GM21526 (cell line): ENCODE results near the gene BACH1.

Experiments
- ATAC-seq: cut with Tn5 transposase; IDR thresholded peaks from one replicate; pipeline ENCODE4 v1.9.1; 2021; ENCODE audit warnings: moderate library complexity; ENCODE audit not compliant: unreplicated experiment, low FRiP score

BACH1 gene

DNA sequence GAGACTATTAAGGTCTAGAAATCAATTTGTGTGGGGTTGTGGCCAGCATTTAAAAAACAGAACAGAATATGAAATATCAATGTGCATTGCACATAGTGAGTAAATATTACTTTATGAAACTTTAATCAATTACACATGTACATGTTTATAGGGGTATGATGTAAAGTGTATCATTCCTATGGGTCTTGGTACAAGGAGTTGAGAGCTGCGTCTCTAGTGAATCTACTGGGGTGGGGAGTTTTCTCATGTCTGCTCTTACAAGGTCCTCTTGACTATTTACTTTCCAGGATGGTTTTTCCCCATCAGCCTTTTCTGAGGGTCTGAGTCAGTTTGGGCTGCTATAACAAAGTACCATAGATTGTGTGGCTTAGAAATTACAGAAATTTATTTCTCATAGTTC is 75.8 kb downstream of the BACH1 start:
- ATAC-seq: no peak

GRCh38 chr21:29376556-29376955 is 77.8 kb downstream of the BACH1 start:
- no peak for ATAC-seq

GRCh38 chr21:29377266-29377665 is 78.5 kb downstream of the BACH1 start:
- ATAC-seq: no peak

DNA sequence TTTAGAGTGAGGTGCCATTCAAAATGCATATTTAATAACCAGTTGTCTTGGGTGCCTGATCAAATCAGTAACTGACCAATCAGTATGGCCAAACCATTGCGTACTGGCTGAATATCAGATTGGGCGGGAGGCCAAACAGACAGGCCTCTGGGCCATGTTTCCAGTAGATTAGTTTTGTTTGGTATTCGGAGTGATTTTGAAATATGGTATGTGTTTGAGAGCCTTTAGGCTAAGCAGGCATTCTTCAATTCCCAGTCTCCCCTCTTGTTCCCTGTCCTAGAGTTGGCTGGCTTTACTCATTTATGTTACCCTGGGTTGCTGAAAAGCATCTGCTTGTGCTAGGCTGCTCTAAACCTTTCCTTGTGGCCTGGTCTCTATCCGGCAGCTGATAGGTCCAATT is 80.1 kb downstream of the BACH1 start:
- ATAC-seq: no peak

GRCh38 chr21:29379517-29380054 is 80.9 kb downstream of the BACH1 start:
- no peak for ATAC-seq

DNA sequence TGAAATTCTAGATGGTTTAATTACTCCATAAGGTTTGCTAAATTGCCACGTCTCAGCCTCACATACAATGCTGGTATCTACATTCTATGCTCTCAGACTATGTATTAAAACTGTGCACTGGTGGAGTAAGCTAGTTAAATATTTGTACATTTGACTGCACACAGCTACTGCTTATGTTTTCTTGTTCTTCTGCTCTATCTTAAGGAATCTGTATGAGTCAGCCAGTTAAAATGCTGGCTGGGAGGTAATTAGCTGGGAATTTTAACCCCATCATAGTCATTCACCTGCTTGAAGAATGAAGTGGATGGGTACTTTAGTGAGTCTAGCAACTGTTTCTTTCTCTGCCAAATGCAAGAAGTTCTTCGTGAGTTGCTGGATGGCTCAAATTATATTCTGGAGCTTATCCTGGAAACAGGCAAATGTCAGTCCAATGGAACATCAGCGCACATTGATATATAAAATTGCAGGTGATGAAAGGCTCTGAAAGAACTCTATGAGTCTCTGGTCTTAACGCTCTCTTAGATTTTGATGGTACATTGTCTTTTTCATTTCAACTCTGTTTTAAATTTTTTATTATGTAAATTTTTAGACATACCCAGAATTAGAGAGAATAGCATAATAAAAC is 83.4 kb downstream of the BACH1 start:
- ATAC-seq: no peak

DNA sequence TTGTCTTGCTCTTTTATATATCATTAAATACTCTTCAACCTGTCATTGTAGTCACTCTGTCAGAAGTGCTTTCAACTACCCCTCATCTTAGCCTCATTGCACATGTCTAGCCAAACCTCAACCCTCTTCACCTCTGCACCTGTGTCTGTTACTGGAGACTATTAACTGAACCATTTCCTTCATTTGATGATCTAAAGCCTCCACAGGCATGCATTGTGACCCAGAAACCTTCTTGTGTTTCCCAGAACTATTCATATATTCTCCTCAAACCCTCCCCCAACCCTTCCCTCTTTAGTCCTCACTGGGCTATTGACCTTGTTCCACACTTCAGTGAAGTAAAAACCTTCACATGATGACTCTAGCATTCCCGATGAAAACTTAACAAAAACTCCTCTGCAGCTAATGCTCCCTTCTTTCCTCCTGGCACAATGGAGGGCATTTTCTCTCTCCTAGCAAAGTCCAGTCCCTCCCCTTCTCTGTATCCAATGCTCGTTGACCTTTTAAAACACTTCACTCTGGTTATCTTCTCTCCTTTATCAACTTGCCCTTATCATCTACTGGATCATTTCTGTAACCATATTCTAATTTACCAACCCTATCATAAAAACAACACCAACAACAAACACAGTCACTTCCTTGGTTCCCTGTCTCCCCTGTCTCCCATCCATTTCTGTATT is 86.1 kb downstream of the BACH1 start:
- no peak for ATAC-seq

DNA sequence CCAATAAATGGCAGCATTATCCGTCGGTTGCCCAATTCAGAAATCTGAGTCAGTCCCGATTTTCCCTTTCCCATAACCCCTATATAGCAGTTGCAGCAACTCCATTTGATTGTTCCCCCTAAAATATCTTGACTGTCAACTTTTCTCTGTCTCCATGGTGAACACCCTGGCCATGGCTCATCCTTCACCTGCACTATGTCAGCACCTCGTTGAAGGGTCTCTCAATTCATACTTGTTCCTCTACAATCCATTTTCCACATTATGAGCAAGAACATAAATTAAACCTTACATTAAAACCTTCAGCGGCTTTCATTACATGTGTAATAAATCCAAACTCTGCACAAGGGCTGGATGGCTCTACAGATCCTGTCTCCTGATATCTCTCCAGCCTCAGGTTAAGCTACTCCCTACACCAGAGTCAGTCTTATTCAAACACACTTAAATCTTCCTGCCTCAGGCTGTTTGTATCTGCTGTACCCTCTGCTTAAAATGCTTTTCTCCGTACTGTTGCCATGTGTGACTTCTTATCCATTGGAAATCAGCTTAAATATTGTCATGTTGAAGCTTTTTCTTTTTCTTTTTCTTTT is 87.3 kb downstream of the BACH1 start:
- ATAC-seq: no peak

DNA sequence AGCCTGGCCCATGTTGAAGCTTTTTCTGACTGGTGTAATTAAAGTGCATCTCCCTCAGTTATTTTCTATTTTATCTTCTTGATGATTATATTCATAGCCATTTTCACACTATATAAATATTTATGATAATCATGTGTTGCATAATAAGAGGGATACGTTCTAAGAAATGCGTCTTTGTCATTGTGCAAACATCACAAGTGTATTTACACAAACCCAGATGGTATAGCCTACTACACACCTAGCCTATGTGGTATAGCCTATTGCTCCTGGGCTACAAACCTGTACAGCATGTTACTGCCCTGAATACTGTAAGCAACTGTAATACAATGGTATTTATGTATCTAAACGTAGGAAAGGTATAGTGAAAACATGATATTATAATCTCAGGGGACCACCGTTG is 88.1 kb downstream of the BACH1 start:
- ATAC-seq: no peak

- no peak for ATAC-seq
Observed at GRCh38 chr21:29387598-29387997, 88.9 kb downstream of the BACH1 start.

DNA sequence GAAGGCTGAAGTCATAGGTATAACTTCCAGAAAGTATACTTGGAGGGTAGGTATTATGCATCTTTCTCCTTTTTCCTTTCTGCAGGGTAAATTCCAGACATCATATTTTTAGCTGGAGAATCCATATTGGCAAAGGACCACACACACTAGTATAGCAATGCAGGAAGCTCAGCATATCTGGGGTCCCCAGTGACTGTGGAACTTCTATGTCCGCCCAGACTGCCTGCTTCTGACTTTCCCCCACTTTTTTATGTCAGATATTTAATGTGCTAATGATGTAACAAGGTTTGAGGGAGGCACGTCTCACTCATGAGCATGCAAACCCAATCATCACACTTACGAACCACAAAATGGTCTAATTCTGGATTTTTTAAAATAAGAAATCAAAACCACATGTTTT is 90.4 kb downstream of the BACH1 start:
- ATAC-seq: no peak

GRCh38 chr21:29390778-29391177 is 92.1 kb downstream of the BACH1 start:
- ATAC-seq: no peak

DNA sequence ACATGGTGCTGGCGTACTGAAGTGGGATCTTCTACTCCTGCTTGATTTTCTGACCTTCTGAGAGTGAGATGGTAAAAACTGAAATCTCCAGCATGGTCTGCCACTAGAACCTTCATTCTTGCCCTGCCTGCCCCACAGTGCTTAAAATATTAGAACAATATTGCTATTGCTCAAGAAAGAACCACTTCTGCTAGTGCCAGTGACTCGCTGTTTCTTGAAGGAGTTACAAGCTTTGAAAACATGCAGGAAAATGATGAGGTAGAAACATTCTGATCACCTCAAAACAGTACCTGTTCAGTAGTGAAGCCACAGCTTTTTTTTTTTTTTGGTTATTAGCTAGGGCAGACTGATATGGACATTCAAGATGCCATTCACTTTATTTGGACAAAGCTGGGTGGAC is 95.3 kb downstream of the BACH1 start:
- no peak for ATAC-seq
